ENCODE measurements around the gene TOR2A.
"Not testable (repeated sequence)": the region's sequence is repeated elsewhere in the genome, so short reads cannot be mapped to it uniquely, and the experiment has no call there.

DNA sequence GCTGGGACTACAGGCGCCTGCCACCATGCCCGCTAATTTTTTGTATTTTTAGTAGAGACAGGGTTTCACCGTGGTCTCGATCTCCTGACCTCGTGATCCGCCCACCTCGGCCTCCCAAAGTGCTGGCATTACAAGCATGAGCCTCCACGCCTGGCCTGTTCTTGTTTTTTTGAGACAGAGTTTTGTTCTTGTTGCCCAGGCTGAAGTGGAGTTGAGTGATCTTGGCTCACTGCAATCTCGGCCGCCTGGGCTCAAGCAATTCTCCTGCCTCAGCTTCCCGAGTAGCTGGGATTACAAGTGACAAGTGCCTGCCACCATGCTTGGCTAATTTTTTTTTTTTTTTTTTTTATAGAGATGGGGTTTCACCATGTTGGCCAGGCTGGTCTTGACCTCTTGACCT is 21.7 kb upstream of the TOR2A start:
- not testable (repeated sequence) for TF ChIP-seq CTCF, POLR2A (IDR thresholded peaks at IDR 0.05)

All from heart left ventricle (tissue), 13 donors.